ENCODE measurements around the gene ITGB3.
"Not testable (repeated sequence)": the region's sequence is repeated elsewhere in the genome, so short reads cannot be mapped to it uniquely, and the experiment has no call there.

ITGB3 gene

DNA sequence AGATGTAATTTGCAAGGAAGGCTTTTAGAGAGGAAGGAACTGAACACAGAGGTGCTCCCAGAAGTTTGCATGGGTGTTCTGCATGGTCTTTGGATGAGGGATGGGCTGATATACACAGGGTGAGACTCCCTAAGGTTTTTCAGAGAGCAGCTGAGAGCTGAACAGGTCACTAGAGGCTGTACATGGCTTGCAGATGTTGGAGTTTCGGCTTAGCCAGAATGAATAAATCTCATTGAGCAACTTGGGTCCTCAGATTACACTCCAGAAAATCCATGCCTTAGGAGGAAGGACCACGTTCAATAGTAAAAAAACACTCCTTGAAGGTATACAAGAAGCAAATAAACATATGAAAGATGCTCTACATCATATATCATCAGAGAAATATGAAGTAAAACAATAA is 7.5 kb upstream of the ITGB3 start:
- no peak for ATAC-seq

DNA sequence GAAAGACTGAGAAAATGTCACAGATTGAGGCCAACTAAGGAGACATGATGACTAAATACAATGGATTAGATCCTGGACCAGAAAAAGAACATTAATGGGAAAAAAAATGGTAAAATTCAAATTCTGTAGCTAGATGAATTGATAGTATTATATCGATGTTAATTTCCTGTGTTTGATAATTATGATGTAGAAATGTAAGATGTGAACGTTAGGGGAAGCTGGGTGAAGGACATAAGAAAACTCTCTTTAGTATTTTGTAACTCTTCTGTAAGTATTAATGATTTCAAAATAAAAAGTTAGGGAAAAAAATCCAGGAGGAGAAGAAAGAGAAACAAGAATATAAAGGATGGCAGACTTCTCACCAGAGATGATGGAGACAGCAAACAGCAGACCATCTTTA is 2.8 kb upstream of the ITGB3 start:
- ATAC-seq: no peak

DNA sequence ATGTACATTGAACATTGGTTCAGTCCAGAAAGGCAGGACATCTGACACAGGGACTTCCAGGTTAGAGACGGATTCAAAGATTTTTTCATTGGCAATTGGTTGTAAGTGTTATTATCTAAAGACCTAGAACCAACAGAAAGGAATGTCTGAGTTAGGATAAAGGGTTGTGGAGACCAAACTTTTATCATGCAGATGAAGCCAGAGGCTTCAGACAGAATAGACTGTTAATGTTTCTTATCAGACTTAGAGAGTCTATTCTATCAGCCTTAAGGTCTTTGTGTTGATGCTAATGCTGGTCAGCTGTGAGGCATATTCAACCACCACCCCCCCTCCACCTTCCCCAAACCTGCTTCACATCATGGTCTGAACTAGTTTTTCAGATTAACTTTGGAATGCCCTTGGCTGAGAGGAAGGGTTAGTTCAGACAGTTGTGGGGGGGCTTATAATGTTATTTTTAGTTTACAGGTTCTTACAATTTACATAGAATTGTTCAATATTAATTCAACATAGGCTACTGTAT is 2.1 kb upstream of the ITGB3 start:
- no peak for ATAC-seq

DNA sequence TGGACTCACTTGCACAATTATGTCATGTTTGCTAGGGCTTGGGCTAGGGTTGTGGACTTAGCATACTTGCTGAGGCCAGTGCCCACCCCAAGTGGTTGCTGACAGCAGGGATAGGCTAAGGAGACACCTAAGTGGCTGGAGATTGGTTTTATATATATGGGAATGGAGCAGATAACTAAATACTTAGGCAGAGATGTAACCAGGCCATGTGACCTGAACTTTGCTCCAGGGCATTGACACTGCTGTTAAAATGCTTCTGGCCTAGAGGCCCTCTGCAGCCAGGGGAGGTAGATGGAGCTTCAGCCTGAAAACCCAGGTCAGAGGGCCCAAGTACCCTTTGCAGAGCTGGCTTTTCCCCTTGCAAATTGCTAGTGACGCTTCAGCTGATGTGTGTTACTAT is 1.4 kb upstream of the ITGB3 start:
- ATAC-seq: no peak

DNA sequence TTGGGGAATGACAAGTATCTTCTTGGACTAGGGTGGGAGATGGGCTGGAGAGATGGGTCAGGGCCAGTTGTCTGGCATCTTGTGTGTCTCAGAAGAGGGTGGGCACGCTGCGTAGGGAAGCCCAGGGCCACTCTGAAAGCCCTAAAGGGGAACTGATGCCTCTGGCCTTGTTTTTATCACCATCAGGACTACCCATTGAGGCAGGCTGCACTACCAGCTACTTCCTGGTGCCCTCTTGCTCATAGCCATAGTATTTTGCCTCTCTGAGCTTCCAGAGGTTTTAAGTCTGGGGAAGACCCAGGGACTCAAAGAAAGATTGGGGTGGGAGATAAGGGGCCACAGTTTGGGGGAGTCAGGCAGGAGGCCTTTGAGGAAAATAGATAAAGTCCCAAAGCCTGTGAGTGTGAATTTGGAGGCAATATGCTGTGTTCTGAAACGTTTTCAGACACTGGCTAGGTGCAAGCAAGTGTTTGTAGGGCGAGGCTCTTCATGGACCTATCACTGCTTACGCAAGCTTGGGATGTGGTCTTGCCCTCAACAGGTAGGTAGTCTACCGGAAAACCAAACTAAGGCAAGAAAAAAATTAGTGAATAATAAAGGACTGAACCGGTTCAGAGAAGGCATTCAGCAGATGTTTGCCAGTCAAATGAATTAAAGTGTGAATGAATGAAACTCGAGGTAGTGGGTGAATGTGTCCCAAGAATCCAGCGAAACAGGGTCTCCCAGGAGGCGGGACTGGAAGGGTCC is 688 bp upstream of the ITGB3 start:
- no peak for ATAC-seq

DNA sequence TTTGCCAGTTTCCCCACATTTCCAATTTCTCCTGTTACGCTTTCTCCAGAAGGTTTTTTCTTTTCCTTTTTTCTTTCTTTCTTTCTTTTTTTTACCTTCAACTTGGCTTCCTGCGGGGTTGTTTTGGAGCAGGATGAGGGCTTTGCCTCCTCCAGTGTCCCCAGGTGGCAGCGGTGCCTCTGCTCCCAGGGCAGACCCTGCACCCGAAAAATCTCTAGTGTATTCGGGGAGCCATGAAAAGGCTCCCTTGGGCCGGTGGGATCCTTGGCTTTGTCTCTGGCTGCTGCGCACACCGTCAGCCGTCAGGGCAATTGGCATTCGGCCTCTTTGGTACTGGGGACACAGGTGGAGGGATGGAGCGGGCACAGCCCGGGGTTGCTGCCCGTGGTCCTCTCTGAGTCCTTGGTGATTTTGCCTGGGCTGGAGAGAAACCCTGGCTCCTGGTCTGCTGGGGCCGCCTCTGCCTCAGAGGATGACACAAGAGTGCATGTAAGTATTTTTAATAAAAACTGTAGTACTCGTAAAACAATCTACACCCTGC is 846 bp downstream of the ITGB3 start:
- ATAC-seq: no peak

DNA sequence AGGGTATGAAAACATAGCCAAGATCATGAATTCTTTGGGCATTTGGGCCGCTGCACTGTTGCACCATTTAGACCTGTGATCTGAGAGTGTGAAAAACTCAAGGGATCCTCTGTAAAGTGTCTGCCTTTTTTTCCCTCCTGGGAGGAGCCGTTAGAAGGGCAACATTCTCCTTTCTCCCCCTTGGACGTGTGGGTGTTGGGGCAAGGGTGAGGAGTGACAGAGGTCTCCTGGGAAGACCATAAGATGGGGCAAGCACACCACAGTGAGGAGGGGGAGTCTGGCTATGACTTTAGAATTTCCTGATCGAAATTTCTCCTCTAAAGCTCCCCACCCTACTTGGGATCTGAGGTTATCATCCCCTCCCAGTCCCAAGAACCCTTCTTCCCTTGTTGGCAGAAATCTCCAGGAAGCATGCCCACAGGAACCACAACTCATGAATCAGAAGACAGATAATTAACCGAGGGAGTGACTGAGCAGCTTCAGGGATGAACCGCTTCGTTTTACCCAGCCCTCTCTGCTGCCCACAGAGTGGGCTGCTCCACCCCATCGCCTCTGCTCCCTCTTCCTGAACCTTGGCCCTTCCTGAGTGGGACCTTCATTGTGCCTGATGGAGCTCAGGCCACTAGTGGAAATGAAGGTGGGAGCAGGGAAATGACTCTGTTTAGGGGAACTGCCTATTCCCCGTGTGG is 4.2 kb downstream of the ITGB3 start:
- no peak for ATAC-seq

DNA sequence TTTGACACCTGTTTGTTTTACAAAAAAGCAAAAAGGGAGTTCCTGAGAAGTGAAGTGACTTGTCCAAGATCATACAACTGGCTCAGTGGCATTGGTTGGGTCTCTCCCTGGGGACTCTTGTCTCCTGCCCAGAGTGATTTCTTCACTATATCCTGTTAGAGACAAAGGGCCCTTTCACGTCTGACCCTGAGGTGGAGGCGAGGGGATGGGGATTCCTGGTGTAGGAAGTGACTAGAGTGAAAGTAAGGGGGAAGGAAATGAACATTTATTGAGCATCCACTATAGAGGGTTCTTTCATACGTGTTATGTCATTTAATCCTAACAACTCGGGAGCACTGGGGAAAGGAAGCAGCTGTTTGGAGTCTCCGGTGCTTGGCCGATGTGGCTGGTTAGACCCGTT is 9.0 kb downstream of the ITGB3 start:
- no peak for ATAC-seq

DNA sequence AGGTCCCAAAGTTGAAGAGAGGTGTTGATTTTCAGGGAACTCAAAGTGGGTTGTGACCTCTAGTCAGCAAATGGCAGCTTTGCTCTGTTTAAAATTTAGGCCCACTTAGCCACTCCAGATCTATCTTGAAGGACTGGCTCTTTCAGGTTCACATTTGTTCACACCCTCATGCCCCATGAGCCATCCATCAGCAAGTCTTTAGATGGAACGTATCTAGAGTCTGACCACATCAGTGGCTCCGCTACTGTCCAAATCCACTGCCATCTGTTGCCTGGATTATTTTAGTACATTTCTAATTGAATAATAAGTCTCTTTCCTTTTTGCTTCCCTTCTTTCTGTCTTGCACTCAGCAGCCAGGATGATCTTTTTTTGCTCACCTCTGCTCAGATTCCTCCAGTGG is 10.5 kb downstream of the ITGB3 start:
- no peak for ATAC-seq

DNA sequence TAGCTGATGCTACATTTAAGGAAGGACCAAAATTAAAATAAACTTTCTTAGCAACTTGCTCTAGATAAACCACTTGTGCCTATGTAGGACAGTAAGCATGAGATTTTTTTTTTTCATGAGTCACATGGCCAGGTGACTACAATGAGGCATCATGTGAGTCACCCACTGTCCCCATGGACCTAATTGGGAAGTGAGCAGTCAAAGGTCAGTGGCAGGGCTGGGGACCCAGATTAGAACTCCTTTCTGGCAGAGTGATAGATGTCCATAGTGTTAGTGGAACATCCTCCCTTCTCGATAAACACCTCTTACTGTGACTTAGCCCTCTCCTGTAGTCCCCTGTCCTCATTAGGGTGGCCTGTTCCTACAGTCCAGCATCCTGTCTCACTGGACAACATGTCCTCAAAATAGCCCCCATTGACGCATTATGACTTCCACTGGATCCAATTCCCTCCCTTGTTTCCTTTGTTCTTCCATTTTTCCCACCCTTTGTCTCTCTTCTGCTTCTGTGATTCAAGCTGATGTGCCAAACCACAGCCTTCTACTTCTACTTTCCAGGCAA is 12.4 kb downstream of the ITGB3 start:
- ATAC-seq: no peak

DNA sequence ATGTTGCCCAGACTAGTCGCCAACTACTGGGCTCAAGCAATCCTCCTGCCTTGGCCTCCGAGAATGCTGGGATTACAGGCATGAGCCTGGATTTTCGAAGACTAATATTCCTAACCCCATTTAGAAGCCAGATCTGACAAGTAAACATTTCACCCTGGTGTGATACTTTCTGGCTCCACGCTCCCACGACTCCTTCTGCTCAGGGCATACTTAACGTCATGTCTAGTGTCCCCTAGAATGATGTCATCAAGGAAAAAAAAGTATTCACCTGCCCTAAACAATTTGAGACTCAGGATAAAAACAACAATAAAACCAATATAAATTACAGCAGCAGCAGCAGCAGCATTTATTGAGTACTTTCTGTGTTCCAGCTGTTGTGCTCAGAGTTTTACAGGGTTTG is 13.2 kb downstream of the ITGB3 start:
- ATAC-seq: no peak

DNA sequence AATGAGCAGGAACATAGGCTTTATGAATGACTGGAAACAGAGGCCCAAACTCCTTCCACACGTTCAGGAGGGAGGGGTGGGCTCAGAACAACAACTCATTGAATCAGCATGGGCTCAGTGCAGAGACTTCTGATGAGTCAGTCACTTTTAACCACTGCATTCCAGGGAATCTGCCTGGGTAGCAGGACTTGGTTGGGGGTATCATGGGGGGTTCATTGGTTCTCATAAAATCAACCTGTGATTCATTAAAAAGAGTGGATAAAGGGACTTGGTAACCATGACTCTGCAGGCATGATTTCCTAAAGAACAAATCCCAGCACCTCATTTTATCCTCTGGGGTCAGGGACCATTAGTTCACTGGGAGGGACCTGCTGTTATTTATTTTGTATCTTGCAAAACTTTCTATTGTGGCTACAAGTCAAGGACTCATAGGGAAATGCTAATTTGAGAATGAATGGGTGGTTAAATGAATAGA is 13.8 kb downstream of the ITGB3 start:
- no peak for ATAC-seq

DNA sequence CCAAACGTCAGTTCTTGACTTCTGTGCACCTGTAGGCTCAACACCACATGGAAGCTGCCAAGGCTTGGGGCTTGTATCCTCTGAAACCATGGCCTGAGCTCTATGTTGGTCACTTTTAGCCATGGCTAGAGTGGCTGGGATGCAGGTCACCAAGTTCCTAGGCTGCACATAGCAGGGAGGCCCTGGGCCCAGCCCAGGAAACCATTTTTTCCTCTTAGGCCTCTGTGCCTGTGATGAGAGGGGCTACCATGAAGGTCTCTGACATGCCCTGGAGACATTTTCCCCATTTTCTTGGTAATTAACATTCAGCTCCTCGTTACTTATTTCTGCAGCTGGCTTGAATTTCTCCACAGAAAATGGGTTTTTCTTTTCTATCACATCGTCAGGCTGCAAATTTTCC is 15.3 kb downstream of the ITGB3 start:
- not testable (repeated sequence) for ATAC-seq

DNA sequence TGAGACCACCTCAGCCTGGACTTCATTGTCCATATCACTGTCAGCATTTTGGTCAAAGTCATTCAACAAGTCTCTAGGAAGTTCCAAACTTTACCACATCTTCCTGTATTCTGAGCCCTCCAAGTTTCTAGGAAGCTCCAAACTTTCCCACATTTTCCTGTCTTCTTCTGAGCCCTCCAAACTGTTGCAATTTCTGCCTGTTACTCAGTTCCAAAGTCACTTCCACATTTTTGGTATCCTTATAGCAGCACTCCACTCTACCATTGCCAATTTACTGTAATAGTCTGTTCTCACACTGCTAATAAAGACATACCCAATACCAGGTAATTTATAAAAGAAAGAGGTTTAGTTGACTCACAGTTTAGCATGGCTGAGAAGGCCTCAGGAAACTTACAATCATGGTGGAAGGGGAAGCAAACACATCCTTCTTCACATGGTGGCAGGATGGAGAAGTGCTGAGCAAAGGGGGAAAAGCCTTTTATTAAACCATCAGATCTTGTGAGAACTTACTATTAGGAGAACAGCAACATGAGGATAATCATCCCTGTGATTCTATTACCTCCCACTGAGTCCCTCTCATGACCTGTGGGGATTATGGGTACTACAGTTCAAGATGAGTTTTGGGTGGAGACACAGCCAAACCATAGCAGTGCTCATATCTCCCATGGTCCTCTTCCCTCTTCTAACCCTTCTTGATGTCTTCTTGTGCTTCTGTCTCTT is 16.1 kb downstream of the ITGB3 start:
- not testable (repeated sequence) for ATAC-seq

DNA sequence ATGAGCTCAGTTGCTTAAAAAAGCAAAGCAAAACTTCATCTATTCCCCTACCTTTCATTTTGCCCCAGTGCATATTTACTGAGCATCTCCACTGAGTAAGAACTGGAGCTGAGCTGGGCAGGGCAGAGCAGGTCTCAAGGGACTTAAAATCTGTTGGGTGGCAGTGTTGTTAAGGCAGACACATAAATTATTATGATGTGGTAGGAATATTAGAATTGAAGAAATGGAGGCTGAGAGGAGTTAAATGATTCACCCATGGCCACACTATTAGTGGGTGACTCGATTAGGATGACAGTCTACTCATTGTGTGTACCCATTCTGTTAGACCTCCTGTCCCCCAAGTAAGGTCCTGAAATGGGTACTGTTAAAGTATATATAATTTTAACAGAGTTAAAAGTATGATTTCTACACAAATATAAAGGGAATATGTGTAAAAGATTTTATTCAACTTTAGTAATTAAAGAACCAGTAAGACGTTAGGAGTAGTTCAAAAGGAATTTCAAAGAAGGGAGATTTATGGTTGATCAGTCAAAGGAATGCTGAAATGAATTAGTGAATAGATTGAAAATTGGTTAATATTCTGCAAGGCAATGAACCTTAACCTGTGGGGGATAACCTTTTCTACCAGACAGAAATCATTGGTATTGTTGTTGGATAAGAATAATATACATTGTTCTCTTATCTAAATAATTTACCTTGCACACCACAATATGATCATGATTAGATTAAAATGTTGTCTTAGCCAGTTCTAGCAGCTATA is 17.5 kb downstream of the ITGB3 start:
- ATAC-seq: peak in 1 of 2 donors; percentile 59

DNA sequence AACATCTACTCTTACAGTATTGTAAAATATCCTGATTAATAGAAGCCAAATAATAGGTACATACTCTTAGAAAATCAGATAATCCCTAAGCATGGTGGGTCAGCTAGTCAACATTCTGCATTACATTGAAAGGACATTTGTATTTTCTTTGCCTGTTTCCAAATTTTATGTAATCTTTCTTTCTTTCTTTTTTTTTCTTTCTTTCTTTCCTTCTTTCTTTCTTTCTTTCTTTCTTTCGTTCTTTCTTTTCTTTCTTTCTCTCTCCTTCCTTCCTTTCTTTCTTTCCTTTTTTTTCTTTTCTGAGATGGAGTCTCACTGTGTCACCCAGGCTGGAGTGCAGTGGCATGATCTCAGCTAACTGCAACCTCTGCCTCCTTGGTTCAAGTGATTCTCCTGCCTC is 18.9 kb downstream of the ITGB3 start:
- ATAC-seq: no peak

DNA sequence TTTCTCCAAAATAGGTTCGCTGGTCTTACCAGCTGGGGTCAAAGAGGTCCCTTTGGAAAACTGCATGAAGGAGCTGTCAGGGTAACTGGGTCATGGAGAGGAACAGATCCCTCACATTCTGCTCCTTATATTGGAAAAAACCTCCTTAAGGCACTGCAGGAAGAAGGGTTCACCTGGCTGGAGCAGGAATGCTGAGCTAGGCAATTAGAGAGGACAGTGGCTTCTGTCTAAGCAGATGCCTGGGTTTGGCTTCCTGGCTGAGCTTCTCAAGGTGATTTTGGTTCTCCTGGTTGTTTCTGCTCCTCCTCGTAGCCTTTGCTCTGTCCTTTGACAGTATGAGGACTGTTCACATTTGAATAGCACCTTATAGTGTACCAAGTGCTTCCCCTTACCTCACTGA is 19.6 kb downstream of the ITGB3 start:
- no peak for ATAC-seq

DNA sequence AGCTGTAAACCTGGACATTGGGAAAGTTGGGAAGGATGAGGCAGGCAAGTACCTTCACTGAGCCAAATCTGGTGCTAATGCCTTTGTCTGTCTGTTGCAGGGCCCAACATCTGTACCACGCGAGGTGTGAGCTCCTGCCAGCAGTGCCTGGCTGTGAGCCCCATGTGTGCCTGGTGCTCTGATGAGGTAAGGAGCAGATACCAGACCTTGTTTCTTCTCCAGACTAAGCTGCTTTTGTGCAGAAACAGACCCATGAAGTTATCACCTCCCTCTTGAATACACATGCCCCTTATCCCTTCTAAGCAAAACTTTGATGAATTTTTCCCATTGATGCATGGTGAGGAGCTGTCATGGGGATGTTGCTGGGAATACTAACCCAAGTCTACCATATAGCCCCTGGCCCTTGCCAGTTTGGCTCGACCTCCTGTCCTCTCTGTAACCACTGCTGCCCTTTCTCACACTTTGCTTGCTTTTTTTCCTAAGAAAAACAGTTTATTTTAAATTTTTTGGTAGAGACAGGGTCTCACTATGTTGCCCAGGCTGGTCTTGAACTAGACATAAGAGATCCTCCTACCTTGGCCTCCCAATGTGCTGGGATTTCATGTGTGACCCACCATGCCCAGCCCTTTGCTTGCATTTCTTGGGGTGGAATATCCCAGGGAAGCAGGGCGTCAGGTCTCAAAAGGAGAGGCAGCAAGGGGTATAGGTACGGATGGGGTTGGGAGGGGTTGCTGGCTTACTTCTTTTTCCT is 20.9 kb downstream of the ITGB3 start:
- no peak for ATAC-seq

DNA sequence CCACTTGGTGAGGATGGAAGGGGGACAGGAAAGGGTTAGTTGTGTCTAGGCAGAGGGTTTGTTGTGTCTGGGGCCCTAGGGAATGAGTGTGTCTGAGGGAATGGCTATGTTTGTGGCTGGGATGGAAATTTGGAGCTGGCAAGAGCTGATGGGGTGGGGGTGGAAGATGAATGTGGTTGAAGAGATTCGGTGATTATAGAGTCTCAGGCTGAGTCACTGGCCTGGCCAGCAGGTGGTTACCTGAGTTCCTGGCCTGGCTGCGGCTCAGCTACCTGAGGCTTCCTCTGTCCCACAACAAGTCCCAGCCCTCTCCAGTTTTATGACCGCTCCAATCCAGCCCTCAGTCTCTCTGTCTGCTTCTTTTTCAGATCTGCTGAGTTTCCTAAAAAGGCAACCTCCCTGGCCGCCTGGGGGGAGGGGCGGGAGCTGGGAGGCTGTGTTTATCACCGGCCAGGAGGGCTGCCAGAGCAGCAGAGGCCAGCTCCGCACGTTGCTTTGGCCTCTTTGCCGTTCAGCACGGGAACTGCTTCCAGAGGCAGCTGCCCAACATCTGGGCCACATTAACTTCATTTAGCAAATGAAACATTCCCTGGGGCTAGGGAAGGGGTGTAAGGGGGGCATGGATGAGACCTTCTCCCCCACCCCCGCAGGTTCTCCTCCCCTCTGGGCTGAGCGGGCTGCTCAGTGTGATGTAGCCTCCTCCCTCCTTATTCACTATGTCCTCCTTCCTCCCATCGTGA is 21.8 kb downstream of the ITGB3 start:
- ATAC-seq: no peak

DNA sequence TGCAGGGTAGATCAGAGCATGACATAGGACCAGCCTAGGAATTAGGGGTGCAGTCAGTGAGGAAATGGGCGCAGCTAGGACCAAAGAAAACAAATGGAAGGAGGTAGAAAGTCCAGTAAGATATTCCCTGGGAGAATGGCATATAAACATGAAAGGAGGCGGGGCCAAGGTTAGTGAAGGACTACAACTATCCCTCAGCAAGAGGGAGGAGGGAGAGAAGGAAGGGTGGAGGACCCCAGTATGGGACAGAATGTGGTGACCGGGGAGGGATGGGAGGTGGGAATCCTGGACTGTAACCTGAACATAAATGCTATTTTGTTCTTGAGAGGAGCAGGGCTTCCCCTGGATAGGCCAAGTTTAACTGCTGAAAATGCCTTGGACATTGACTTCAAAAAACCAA is 22.8 kb downstream of the ITGB3 start:
- ATAC-seq: no peak

DNA sequence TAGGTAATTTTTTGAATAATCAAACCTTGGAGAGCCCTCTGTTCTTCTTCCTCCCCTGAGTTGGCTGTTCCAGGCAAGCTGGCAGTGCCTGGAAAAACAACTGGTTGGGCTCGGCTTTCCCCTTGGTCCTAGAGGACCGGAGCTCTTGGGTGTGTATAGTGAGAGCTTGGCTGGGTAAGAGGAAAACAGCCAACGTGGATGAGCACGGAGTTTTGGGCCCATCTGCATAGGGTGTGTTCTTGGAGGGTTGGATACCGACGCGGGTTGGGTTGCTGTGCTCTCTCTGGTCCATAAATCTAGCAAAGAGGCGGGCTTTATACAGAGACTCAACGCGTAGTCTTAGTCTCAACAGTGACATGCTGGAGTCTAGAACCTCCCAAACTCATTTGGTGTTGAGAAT is 23.2 kb downstream of the ITGB3 start:
- no peak for ATAC-seq

All from activated CD4-positive, CD25-positive, alpha-beta regulatory T cell treated with anti-CD3 and anti-CD28 coated beads, Interleukin-2, amount 50 U/mL, for 24 hours (primary cell).